Peyer's patch (tissue), 4 donors: ENCODE results near the gene CARMIL1.

Experiments used
- POLR2A ChIP-seq, 2 donors: fragments of 450-650 bp; IDR thresholded peaks; one replicate each; pipeline ENCODE4 v1.5.1; 2017; ENCODE audit warnings: antibody characterized with exemption in 2 of 2, mild to moderate bottlenecking in 2 of 2, moderate library complexity in 2 of 2
- TF ChIP-seq, protein P1 (sequence below), 6 experiments: fragments of 450-650 bp in 4 of 6; fragments of 200-600 bp in 2 of 6; sonication (generic) in 1 of 6; IDR thresholded peaks; one replicate each; pipeline ENCODE4 v1.5.1; 2017 to 2019; ENCODE audit warnings: antibody characterized with exemption in 6 of 6, mild to moderate bottlenecking in 3 of 6, moderate library complexity in 1 of 6

- TF ChIP-seq, protein P1, sequence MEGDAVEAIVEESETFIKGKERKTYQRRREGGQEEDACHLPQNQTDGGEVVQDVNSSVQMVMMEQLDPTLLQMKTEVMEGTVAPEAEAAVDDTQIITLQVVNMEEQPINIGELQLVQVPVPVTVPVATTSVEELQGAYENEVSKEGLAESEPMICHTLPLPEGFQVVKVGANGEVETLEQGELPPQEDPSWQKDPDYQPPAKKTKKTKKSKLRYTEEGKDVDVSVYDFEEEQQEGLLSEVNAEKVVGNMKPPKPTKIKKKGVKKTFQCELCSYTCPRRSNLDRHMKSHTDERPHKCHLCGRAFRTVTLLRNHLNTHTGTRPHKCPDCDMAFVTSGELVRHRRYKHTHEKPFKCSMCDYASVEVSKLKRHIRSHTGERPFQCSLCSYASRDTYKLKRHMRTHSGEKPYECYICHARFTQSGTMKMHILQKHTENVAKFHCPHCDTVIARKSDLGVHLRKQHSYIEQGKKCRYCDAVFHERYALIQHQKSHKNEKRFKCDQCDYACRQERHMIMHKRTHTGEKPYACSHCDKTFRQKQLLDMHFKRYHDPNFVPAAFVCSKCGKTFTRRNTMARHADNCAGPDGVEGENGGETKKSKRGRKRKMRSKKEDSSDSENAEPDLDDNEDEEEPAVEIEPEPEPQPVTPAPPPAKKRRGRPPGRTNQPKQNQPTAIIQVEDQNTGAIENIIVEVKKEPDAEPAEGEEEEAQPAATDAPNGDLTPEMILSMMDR (IDR thresholded peaks at IDR 0.05), result no peak
- TF ChIP-seq POLR2A (IDR thresholded peaks at IDR 0.05), result no peak
Observed at GRCh38 chr6:25465941-25466340, 186.8 kb downstream of the CARMIL1 start.
